Measurements from ENCODE around the gene MRRF.

DNA sequence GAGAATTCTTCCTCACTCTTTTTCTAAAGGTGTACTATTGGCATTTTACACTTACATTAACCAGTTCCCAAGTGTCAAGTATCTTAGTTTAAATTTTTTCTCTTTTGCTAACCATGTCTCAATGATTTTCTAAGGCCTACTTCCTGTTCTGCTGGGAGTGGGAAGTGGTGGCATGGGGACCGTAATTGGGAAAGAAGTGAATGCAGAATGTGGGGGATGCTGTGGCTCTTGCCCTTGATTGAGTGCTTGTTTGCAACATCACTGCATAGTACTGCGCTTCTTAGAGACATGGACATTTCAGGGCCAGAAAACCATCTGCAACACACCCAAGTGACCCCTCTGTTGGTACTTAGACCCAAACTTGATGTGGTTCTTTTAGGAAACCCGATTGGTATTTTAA is 32.8 kb downstream of the MRRF start:
- TF ChIP-seq, protein P1, sequence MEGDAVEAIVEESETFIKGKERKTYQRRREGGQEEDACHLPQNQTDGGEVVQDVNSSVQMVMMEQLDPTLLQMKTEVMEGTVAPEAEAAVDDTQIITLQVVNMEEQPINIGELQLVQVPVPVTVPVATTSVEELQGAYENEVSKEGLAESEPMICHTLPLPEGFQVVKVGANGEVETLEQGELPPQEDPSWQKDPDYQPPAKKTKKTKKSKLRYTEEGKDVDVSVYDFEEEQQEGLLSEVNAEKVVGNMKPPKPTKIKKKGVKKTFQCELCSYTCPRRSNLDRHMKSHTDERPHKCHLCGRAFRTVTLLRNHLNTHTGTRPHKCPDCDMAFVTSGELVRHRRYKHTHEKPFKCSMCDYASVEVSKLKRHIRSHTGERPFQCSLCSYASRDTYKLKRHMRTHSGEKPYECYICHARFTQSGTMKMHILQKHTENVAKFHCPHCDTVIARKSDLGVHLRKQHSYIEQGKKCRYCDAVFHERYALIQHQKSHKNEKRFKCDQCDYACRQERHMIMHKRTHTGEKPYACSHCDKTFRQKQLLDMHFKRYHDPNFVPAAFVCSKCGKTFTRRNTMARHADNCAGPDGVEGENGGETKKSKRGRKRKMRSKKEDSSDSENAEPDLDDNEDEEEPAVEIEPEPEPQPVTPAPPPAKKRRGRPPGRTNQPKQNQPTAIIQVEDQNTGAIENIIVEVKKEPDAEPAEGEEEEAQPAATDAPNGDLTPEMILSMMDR (IDR thresholded peaks at IDR 0.05): no peak
- no peak for TF ChIP-seq POLR2A (IDR thresholded peaks at IDR 0.05)
